Endothelial cell of umbilical vein (primary cell): ENCODE results near the gene GABBR2. TPM values are rescaled to one million over a fixed set of nuclear protein-coding genes. Genes with fewer than 3 reads are reported as not detected.

Experiments
- BruUV-seq: library from RNA; stranded (reverse); fragments of 400-500 nt; replicated peaks from 2 replicates; lab custom pipeline; 2021; lab: Mats Ljungman, UMichigan
- CTCF ChIA-PET: fragments of 300-600, 350-600 bp; sonication (Branson Sonifier 250); formaldehyde crosslinking; loops from one replicate; lab custom pipeline; 2021; ENCODE audit warnings: antibody characterized with exemption, inconsistent platforms; lab: Charles Lee
- POLR2A ChIA-PET: fragments of 300-600, 350-600 bp; sonication (Branson Sonifier 250); formaldehyde crosslinking; loops from one replicate; lab custom pipeline; 2021; ENCODE audit warnings: antibody characterized with exemption, inconsistent platforms; lab: Charles Lee
- DNase-seq: peaks from one replicate; pipeline ENCODE4 v3.0.0-alpha.2; 2011; ENCODE audit warnings: low read depth, low spot score
- FAIRE-seq: peaks from 2 replicates; lab custom pipeline; 2011; peaks lifted over from hg19 to GRCh38; lab: Jason Lieb, UNC
- H2AFZ ChIP-seq: 2 replicates; pipeline ENCODE4 v1.6.0; 2012; ENCODE audit warnings: low read depth, low read length, control low read depth, inconsistent platforms
- H3K27ac ChIP-seq: 2 replicates; pipeline ENCODE4 v1.5.1; 2011; ENCODE audit warnings: low read depth, mild to moderate bottlenecking, control low read depth, low read length, moderate library complexity; ENCODE audit not compliant: insufficient read depth
- H3K27me3 ChIP-seq, 2 experiments: 2 replicates each; pipeline versions ENCODE4 v1.6.0 to v1.6.1; 2011; ENCODE audit warnings: low read length in 2 of 2, mixed read lengths in 1 of 2; ENCODE audit not compliant: control insufficient read depth in 2 of 2, insufficient read depth in 2 of 2
- H3K36me3 ChIP-seq, 2 experiments: 2 replicates in 1 of 2; 3 replicates in 1 of 2; pipeline ENCODE4 v1.5.1; 2011; ENCODE audit warnings: low read length in 2 of 2, mild to moderate bottlenecking in 1 of 2, moderate library complexity in 1 of 2; ENCODE audit not compliant: control insufficient read depth in 2 of 2, insufficient read depth in 2 of 2; ENCODE audit errors: extremely low read depth in 1 of 2
- H3K4me1 ChIP-seq: 3 replicates; pipeline ENCODE4 v1.5.1; 2011; ENCODE audit warnings: mild to moderate bottlenecking, low read length; ENCODE audit not compliant: control insufficient read depth, insufficient read depth; ENCODE audit errors: extremely low read depth
- H3K4me2 ChIP-seq: 2 replicates; pipeline ENCODE4 v1.6.1; 2011; ENCODE audit warnings: low read length, control low read depth, mixed read lengths; ENCODE audit not compliant: insufficient read depth
- H3K4me3 ChIP-seq, 3 experiments: fragments of 200-600 bp in 1 of 3; sonication (generic), shearing (Covaris generic) in 1 of 3; replicated peaks in 1 of 3; 2 replicates each; pipeline ENCODE4 v1.5.1; 2011 to 2016; ENCODE audit warnings: control low read depth in 3 of 3, low read length in 3 of 3, mild to moderate bottlenecking in 2 of 3, inconsistent platforms in 1 of 3, low read depth in 1 of 3, moderate library complexity in 1 of 3; ENCODE audit not compliant: insufficient read depth in 1 of 3
- H3K79me2 ChIP-seq: 2 replicates; pipeline ENCODE4 v1.6.0; 2012; ENCODE audit warnings: low read length, inconsistent platforms; ENCODE audit not compliant: control insufficient read depth, insufficient read depth
- H3K9ac ChIP-seq: replicated peaks from 2 replicates; pipeline ENCODE3; 2011; ENCODE audit warnings: low read length, control low read depth; ENCODE audit not compliant: insufficient read depth; ENCODE audit errors: extremely low read depth
- H3K9me1 ChIP-seq: replicated peaks from 3 replicates; pipeline ENCODE4 v1.6.0; 2011; ENCODE audit warnings: mild to moderate bottlenecking, low read length; ENCODE audit not compliant: control insufficient read depth, insufficient read depth; ENCODE audit errors: extremely low read depth
- H3K9me3 ChIP-seq: replicated peaks from 2 replicates; pipeline ENCODE4 v1.5.1; 2012; ENCODE audit warnings: low read length, inconsistent platforms; ENCODE audit not compliant: control insufficient read depth, insufficient read depth
- H4K20me1 ChIP-seq: replicated peaks from 2 replicates; pipeline ENCODE3; 2011; ENCODE audit warnings: mild to moderate bottlenecking, low read length; ENCODE audit not compliant: control insufficient read depth, insufficient read depth; ENCODE audit errors: extremely low read depth
- CTCF ChIP-seq, 2 donors: IDR thresholded peaks; 1 replicate in 1 of 2; 2 replicates in 1 of 2; pipeline ENCODE4 v1.5.1; 2011; ENCODE audit warnings: low read length in 2 of 2, mild to moderate bottlenecking in 2 of 2, moderate library complexity in 2 of 2, control low read depth in 1 of 2, inconsistent platforms in 1 of 2, low read depth in 1 of 2; ENCODE audit not compliant: insufficient read depth in 1 of 2; ENCODE audit errors: extremely low read depth in 1 of 2
- EZH2 ChIP-seq: IDR thresholded peaks from 2 replicates; pipeline ENCODE4 v1.6.1; 2012; ENCODE audit warnings: borderline replicate concordance, low read depth, mild to moderate bottlenecking, moderate library complexity, low read length, inconsistent platforms; ENCODE audit not compliant: severe bottlenecking
- FOS ChIP-seq: IDR thresholded peaks from 2 replicates; pipeline ENCODE4 v1.6.1; 2011; ENCODE audit warnings: mild to moderate bottlenecking, low read length, moderate library complexity, borderline replicate concordance; ENCODE audit not compliant: insufficient read depth
- GATA2 ChIP-seq: IDR thresholded peaks from 2 replicates; pipeline ENCODE4 v1.7.0; 2011; ENCODE audit warnings: low read depth, mild to moderate bottlenecking, moderate library complexity, mixed read lengths, low read length; ENCODE audit not compliant: insufficient read length, insufficient read depth
- JUN ChIP-seq: IDR thresholded peaks from 2 replicates; pipeline ENCODE4 v1.6.1; 2011; ENCODE audit warnings: borderline replicate concordance, low read depth; ENCODE audit not compliant: insufficient read length, insufficient read depth
- MYC ChIP-seq: IDR thresholded peaks from one replicate; pipeline ENCODE4 v1.6.1; 2011; ENCODE audit warnings: mild to moderate bottlenecking, low read depth, low read length
- POLR2A ChIP-seq: IDR thresholded peaks from 2 replicates; pipeline ENCODE4 v1.6.1; 2012; ENCODE audit warnings: low read depth, mild to moderate bottlenecking, control low read depth, low read length
- POLR2AphosphoS5 ChIP-seq: IDR thresholded peaks from 2 replicates; pipeline ENCODE4 v1.6.1; 2012; ENCODE audit warnings: low read depth, mild to moderate bottlenecking, control low read depth, low read length, moderate library complexity; ENCODE audit not compliant: insufficient read depth
- dilution Hi-C: fragments of 300-500 bp; cut with MboI; formaldehyde crosslinking; loops from one replicate; pipeline ENCODE4 v1.15.0; 2019; ENCODE audit warnings: low sequenced_read_pairs; ENCODE audit not compliant: extremely low pct_ligation_motif_present
- intact Hi-C: fragments of 100-400 bp; cut with micrococcal nuclease; formaldehyde crosslinking; loops from one replicate; pipeline ENCODE4 v1.10.0; 2022
- polyA plus RNA-seq, 4 experiments: library from polyadenylated mRNA; depleted of rRNA in 3 of 4; stranded (reverse) in 3 of 4; unstranded in 1 of 4; fragments of >200 nt; gene quantifications; 2 replicates each; pipeline versions ENCODE4 v1.2.1 to v1.2.3, GENCODE V29; 2011 to 2012; ENCODE audit warnings: missing spikeins in 1 of 4
- total RNA-seq: library from RNA; stranded (reverse); gene quantifications from 2 replicates; pipeline ENCODE4 v1.2.3, GENCODE V29; 2021
- TF ChIP-seq, protein P1 (sequence below): IDR thresholded peaks from 2 replicates; pipeline ENCODE4 v1.6.1; 2011; ENCODE audit not compliant: insufficient read depth, insufficient read length

The GABBR2 gene
- total and polyA plus RNA-seq, 2 donors (not counting 3 experiments of a cell fraction or from before 2014, with no cell fraction given): 1.1 to 9.2 TPM

GRCh38 chr9:98375138-98375726 is 333.5 kb downstream of the GABBR2 start:
- H4K20me1 ChIP-seq: no peaks in the 10 kb centered on the region
- no peak for TF ChIP-seq POLR2AphosphoS5
- TF ChIP-seq EZH2: no peak
- TF ChIP-seq FOS: peak; percentile 33
- TF ChIP-seq POLR2A: no peak
- peak; percentile 61 for TF ChIP-seq GATA2
- no peak for TF ChIP-seq MYC
- TF ChIP-seq, protein P1, sequence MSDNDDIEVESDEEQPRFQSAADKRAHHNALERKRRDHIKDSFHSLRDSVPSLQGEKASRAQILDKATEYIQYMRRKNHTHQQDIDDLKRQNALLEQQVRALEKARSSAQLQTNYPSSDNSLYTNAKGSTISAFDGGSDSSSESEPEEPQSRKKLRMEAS: no peak
- peak; percentile 43 for TF ChIP-seq JUN
- TF ChIP-seq CTCF (IDR thresholded peaks at IDR 0.05; ENCODE audit: extremely low read depth in 1 of 2, insufficient read depth in 1 of 2, low read depth in 1 of 2, low read length in 2 of 2): no peak
- no peaks in the 10 kb centered on the region for H3K79me2 ChIP-seq
- FAIRE-seq (peak; percentile 82), DNase-seq (peak; percentile 42)
- dilution Hi-C loops (no loop called here), intact Hi-C loops (no loop called here)
- H3K4me2 ChIP-seq: no peak overlapping the region
- peaks cover 19% of the 10 kb centered on the region for H3K4me1 ChIP-seq
- no peaks in the 10 kb centered on the region for H3K9me3 ChIP-seq
- no peak overlapping the region for H2AFZ ChIP-seq
- no peaks in the 10 kb centered on the region for H3K27me3 ChIP-seq
- no peaks in the 10 kb centered on the region for H3K36me3 ChIP-seq
- ChIA-PET CTCF (interaction anchor here (0.7 to 1.7 kb wide), 7 partner anchors 10 to 400 kb away, joined by 3 to 9 read pairs (median 3); no protein-coding TSS in a partner anchor), POLR2A (interaction anchor here (0.6 kb wide), 1 partner anchor 221 kb away, joined by 3 read pairs; no protein-coding TSS in a partner anchor)
- no peaks in the 10 kb centered on the region for H3K9me1 ChIP-seq
- BruUV-seq: no TSS peak
- H3K4me3 ChIP-seq: no peak overlapping the region
- H3K9ac ChIP-seq: peak overlapping the region; percentile 10
- peak overlapping the region; percentile 46 for H3K27ac ChIP-seq
